Type B pancreatic cell (in vitro differentiated cells): ENCODE data around the gene SNTG2. TPM values are rescaled to one million over a fixed set of nuclear protein-coding genes. Genes with fewer than 3 reads are reported as not detected.

Experiments used
- DNase-seq: peaks from one replicate; pipeline ENCODE4 v3.0.0; 2021; ENCODE audit warnings: mixed read lengths; ENCODE audit not compliant: unreplicated experiment; ENCODE audit errors: extremely low spot score
- H3K27ac Mint-ChIP-seq: 2 replicates; pipeline ENCODE4 v1.8.0; 2021; ENCODE audit warnings: mild to moderate bottlenecking, mixed read lengths
- H3K27me3 Mint-ChIP-seq: 2 replicates; pipeline ENCODE4 v1.8.0; 2021; ENCODE audit warnings: mixed read lengths
- H3K36me3 Mint-ChIP-seq: 2 replicates; pipeline ENCODE4 v1.8.0; 2021; ENCODE audit warnings: mixed read lengths
- H3K4me1 Mint-ChIP-seq: one replicate; pipeline ENCODE4 v1.8.0; 2021; ENCODE audit warnings: mixed read lengths; ENCODE audit not compliant: unreplicated experiment
- H3K4me3 Mint-ChIP-seq: 2 replicates; pipeline ENCODE4 v1.8.0; 2021; ENCODE audit warnings: mild to moderate bottlenecking, mixed read lengths
- H3K9me3 Mint-ChIP-seq: 2 replicates; pipeline ENCODE4 v1.8.0; 2021; ENCODE audit warnings: mixed read lengths
- CTCF ChIP-seq: fragments of 200-600 bp; sonication (generic); conservative IDR thresholded peaks from 2 replicates; pipeline ENCODE4 v1.5.0; 2021; ENCODE audit warnings: antibody characterized with exemption, mild to moderate bottlenecking
- total RNA-seq: library from RNA; stranded (reverse); gene quantifications from 2 replicates; pipeline ENCODE4 v1.2.1, GENCODE V29; 2021; ENCODE audit warnings: low replicate concordance

SNTG2 gene
- total RNA-seq, 1 donor from 2014 or later: 1.1 TPM

GRCh38 chr2:1153920-1154319 lies 203.3 kb downstream of the SNTG2 start:
- H3K27ac Mint-ChIP-seq: no peak overlapping the region
- no peak for DNase-seq
- peaks cover 6% of the 10 kb centered on the region for H3K27me3 Mint-ChIP-seq
- no peaks in the 10 kb centered on the region for H3K36me3 Mint-ChIP-seq
- no peak for TF ChIP-seq CTCF
- no peaks in the 10 kb centered on the region for H3K4me1 Mint-ChIP-seq
- no peaks in the 10 kb centered on the region for H3K9me3 Mint-ChIP-seq
- H3K4me3 Mint-ChIP-seq: no peak overlapping the region

- no peak for DNase-seq
- Mint-ChIP-seq H3K4me3 (no peak overlapping the region), H3K9me3 (no peaks in the 10 kb centered on the region), H3K36me3 (no peaks in the 10 kb centered on the region), H3K27me3 (peaks cover 6% of the 10 kb centered on the region), H3K4me1 (no peaks in the 10 kb centered on the region), H3K27ac (no peak overlapping the region)
- TF ChIP-seq CTCF: no peak
Measured at GRCh38 chr2:1154710-1155594, 204.3 kb downstream of the SNTG2 start.

- Mint-ChIP-seq H3K4me1 (no peaks in the 10 kb centered on the region), H3K27me3 (no peaks in the 10 kb centered on the region), H3K36me3 (no peaks in the 10 kb centered on the region), H3K27ac (no peak overlapping the region), H3K4me3 (no peak overlapping the region), H3K9me3 (no peaks in the 10 kb centered on the region)
- no peak for TF ChIP-seq CTCF
- DNase-seq: no peak
Measured at GRCh38 chr2:1156059-1156458, 205.4 kb downstream of the SNTG2 start.

- DNase-seq: no peak
- no peak for TF ChIP-seq CTCF
- Mint-ChIP-seq H3K27me3 (no peaks in the 10 kb centered on the region), H3K4me3 (no peak overlapping the region), H3K4me1 (no peaks in the 10 kb centered on the region), H3K36me3 (no peaks in the 10 kb centered on the region), H3K9me3 (no peaks in the 10 kb centered on the region), H3K27ac (no peak overlapping the region)
Measured at GRCh38 chr2:1156531-1156930, 205.9 kb downstream of the SNTG2 start.

GRCh38 chr2:1157107-1157506 lies 206.5 kb downstream of the SNTG2 start:
- no peak for TF ChIP-seq CTCF
- Mint-ChIP-seq H3K4me1 (no peaks in the 10 kb centered on the region), H3K36me3 (no peaks in the 10 kb centered on the region), H3K27ac (no peak overlapping the region), H3K27me3 (no peaks in the 10 kb centered on the region), H3K9me3 (no peaks in the 10 kb centered on the region), H3K4me3 (no peak overlapping the region)
- no peak for DNase-seq
